CD4-positive, CD25-positive, alpha-beta regulatory T cell (primary cell): ENCODE data around the gene USH1G. TPM values are rescaled to one million over a fixed set of nuclear protein-coding genes. Genes with fewer than 3 reads are reported as not detected.

Experiments used
- ATAC-seq, 2 donors: fragments of 150-1000 bp; cut with Tn5 transposase; one replicate each; pipeline ENCODE4 v1.10.0; 2021; ENCODE audit warnings: low read depth in 2 of 2, moderate number of reproducible peaks in 2 of 2, moderate library complexity in 1 of 2
- DNase-seq, 3 donors: peaks; one replicate each; pipeline versions ENCODE4 v3.0.0 to v3.0.0-alpha.2; 2012 to 2022; ENCODE audit warnings: mixed read lengths in 1 of 3
- H3K27ac ChIP-seq: one replicate; pipeline ENCODE4 v1.7.0; 2013; ENCODE audit warnings: mild to moderate bottlenecking, low read length; ENCODE audit not compliant: insufficient read depth, poor library complexity, severe bottlenecking
- H3K27me3 ChIP-seq: one replicate; pipeline ENCODE4 v1.7.0; 2013; ENCODE audit warnings: low read length; ENCODE audit not compliant: control insufficient read depth, insufficient read depth
- H3K36me3 ChIP-seq: one replicate; pipeline ENCODE4 v1.7.0; 2013; ENCODE audit warnings: mild to moderate bottlenecking, low read length, moderate library complexity; ENCODE audit not compliant: control insufficient read depth, insufficient read depth
- H3K4me1 ChIP-seq: 2 replicates; pipeline ENCODE4 v1.7.0; 2013; ENCODE audit warnings: mild to moderate bottlenecking, low read length; ENCODE audit not compliant: insufficient read depth, control insufficient read depth, poor library complexity, severe bottlenecking
- H3K4me3 ChIP-seq: one replicate; pipeline ENCODE4 v1.7.0; 2013; ENCODE audit warnings: low read depth, mild to moderate bottlenecking, low read length, moderate library complexity
- H3K9me3 ChIP-seq, 2 experiments: 1 replicate in 1 of 2; 2 replicates in 1 of 2; pipeline ENCODE4 v1.7.0; 2013; ENCODE audit warnings: low read length in 2 of 2, mild to moderate bottlenecking in 1 of 2, moderate library complexity in 1 of 2; ENCODE audit not compliant: control insufficient read depth in 2 of 2
- H3K27ac Mint-ChIP-seq, 3 donors: one replicate each; pipeline ENCODE4 v1.8.0; 2020 to 2022; ENCODE audit warnings: mild to moderate bottlenecking in 3 of 3, mixed read lengths in 3 of 3, moderate library complexity in 2 of 3
- H3K27me3 Mint-ChIP-seq: one replicate; pipeline ENCODE4 v1.8.0; 2022; ENCODE audit warnings: mild to moderate bottlenecking, mixed read lengths
- H3K36me3 Mint-ChIP-seq: one replicate; pipeline ENCODE4 v1.8.0; 2020; ENCODE audit warnings: mixed read lengths
- H3K4me1 Mint-ChIP-seq, 4 donors: one replicate each; pipeline ENCODE4 v1.8.0; 2020 to 2022; ENCODE audit warnings: mixed read lengths in 4 of 4, mild to moderate bottlenecking in 1 of 4
- H3K4me3 Mint-ChIP-seq, 4 donors: one replicate each; pipeline ENCODE4 v1.8.0; 2020 to 2022; ENCODE audit warnings: mild to moderate bottlenecking in 4 of 4, mixed read lengths in 4 of 4, moderate library complexity in 3 of 4
- H3K9me3 Mint-ChIP-seq, 7 donors: one replicate each; pipeline ENCODE4 v1.8.0; 2020 to 2022; ENCODE audit warnings: mixed read lengths in 7 of 7, mild to moderate bottlenecking in 3 of 7, moderate library complexity in 2 of 7
- polyA plus RNA-seq, 4 donors: library from polyadenylated mRNA; unstranded; fragments of 300-500 nt; fragmentation: Illumina TruSeq; gene quantifications; one replicate each; pipeline ENCODE4 v1.2.3, GENCODE V29; 2021
- total RNA-seq: library from RNA; stranded (reverse); gene quantifications from one replicate; pipeline ENCODE4 v1.2.3, GENCODE V29; 2022

USH1G gene
- total and polyA plus RNA-seq, 5 donors from 2014 or later = not detected

DNA sequence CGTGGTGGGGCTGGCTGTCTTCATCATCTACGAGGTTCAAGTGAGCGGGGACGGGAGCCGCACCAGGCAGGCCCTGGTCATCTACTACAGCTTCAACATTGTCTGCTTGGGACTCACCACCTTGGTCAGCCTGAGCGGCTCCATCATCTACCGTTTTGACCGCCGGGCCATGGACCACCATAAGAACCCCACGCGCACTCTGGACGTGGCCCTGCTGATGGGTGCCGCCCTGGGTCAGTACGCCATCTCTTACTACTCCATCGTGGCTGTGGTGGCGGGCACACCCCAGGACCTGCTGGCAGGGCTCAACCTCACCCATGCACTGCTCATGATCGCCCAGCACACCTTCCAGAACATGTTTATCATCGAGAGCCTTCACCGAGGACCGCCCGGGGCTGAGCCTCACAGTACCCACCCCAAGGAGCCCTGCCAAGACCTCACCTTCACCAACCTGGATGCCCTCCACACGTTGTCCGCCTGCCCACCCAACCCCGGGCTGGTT lies 7.5 kb upstream of the USH1G start:
- H3K27ac Mint-ChIP-seq = peak overlapping the region in 1 of 3 donors; percentile 84
- no peaks in the 10 kb centered on the region for H3K9me3 ChIP-seq
- ATAC-seq (no peak), DNase-seq (no peak)
- no peaks in the 10 kb centered on the region for H3K36me3 ChIP-seq
- H3K36me3 Mint-ChIP-seq = no peaks in the 10 kb centered on the region
- H3K4me3 Mint-ChIP-seq = no peak overlapping the region
- no peak overlapping the region for H3K4me3 ChIP-seq
- peaks cover under 1% of the 10 kb centered on the region for H3K4me1 ChIP-seq
- H3K4me1 Mint-ChIP-seq = no peaks in the 10 kb centered on the region
- peaks cover 83% of the 10 kb centered on the region for H3K27me3 Mint-ChIP-seq
- no peak overlapping the region for H3K27ac ChIP-seq
- H3K9me3 Mint-ChIP-seq = no peaks in the 10 kb centered on the region
- H3K27me3 ChIP-seq = peaks cover 6% of the 10 kb centered on the region

DNA sequence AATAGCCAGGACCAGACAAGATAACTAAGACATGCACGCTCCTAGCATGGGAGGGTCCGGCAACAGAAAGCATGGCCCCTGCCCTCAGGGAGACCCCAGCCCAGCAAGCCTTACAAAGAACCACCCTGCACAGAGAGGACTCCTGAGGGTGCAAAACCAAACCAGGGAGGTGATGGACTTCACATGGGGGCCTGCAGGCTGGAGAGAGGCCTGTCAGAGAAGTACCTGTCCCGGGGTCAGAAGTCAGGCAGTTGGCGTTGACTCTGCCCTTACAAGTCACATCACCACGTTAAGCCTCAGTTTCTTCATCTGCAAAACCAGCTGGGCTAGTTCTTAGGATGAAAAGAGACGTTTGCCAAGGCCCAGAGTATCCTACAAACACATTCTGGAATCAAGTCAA lies 5.7 kb upstream of the USH1G start:
- Histone ChIP-seq H3K27ac (no peak overlapping the region), H3K4me1 (peaks cover 8% of the 10 kb centered on the region), H3K4me3 (no peak overlapping the region), H3K36me3 (no peaks in the 10 kb centered on the region), H3K9me3 (no peaks in the 10 kb centered on the region), H3K27me3 (peaks cover 9% of the 10 kb centered on the region)
- Mint-ChIP-seq H3K4me3 (peak overlapping the region in 1 of 4 donors; percentile 65), H3K27me3 (peaks cover 89% of the 10 kb centered on the region), H3K4me1 (peaks cover 0 to 10% (median 0%) of the 10 kb centered on the region in 4 donors), H3K36me3 (no peaks in the 10 kb centered on the region), H3K27ac (peak overlapping the region in 1 of 3 donors; percentile 16), H3K9me3 (no peaks in the 10 kb centered on the region)
- DNase-seq (no peak), ATAC-seq (no peak)

DNA sequence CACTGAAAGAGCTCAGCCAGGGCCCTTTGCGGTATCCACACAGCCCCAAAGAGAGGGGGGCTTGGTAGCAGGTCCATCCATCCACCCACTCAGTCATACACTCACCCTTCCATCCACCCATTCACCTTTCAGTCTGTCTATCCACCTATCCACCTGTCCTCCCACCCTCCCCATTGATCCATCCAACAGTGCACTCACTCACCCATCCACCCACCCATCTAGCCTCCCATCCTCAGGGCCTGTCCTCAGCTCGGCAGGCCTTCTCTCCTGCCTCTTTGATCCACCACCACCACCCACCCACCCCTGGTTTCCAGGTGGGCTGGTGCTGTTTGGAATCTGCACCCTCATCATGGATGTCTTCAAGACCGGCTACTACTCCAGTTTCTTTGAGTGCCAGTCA lies 2.2 kb upstream of the USH1G start:
- Histone ChIP-seq H3K27ac (no peak overlapping the region), H3K4me3 (no peak overlapping the region), H3K4me1 (peaks cover 19% of the 10 kb centered on the region), H3K9me3 (no peaks in the 10 kb centered on the region), H3K36me3 (no peaks in the 10 kb centered on the region), H3K27me3 (peaks cover 9% of the 10 kb centered on the region)
- ATAC-seq = no peak
- H3K36me3 Mint-ChIP-seq = no peaks in the 10 kb centered on the region
- peaks cover 84% of the 10 kb centered on the region for H3K27me3 Mint-ChIP-seq
- no peak for DNase-seq
- peak overlapping the region in 1 of 4 donors; percentile 68 for H3K4me3 Mint-ChIP-seq
- peaks cover 0 to 22% (median 0%) of the 10 kb centered on the region in 4 donors for H3K4me1 Mint-ChIP-seq
- H3K9me3 Mint-ChIP-seq = peaks cover 0 to 1% (median 0%) of the 10 kb centered on the region in 7 donors
- H3K27ac Mint-ChIP-seq = peak overlapping the region in 1 of 3 donors; percentile 20

DNA sequence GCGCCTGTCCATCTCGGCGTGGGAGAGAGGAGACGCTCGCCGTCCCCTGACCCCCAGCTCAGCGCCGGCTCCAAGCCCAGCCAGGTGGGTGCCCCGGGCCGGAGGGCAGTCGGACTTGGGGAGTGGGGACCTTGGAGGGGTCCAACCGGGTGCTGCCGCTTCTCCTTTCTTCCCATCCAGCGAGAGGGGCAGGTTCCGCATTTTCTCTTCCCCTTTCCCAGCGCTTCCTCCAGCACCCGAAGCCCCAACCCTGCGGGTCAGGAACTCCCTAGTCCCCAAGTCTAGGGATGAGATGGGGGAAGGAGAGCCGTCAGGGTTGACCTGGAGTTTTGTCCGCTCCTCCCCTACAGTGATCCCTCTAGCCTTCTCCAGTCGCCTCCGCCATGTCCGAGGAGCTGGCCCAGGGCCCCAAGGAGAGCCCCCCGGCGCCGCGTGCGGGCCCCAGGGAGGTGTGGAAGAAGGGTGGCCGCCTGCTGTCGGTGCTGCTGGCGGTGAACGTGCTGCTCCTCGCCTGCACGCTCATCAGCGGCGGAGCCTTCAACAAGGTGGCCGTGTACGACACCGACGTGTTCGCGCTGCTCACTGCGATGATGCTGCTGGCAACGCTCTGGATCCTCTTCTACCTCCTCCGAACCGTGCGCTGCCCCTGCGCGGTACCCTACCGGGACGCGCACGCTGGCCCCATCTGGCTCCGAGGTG lies 1.3 kb upstream of the USH1G start, which contains the start of gene OTOP2:
OTOP2 (plus strand) TSS at position 24 of the 699 bp plus-strand sequence; CDS start at position 384, 360 bp downstream.
- H3K9me3 Mint-ChIP-seq = peaks cover 0 to 1% (median 0%) of the 10 kb centered on the region in 7 donors
- no peaks in the 10 kb centered on the region for H3K36me3 Mint-ChIP-seq
- H3K9me3 ChIP-seq = no peaks in the 10 kb centered on the region
- peaks cover 19% of the 10 kb centered on the region for H3K4me1 ChIP-seq
- H3K27me3 Mint-ChIP-seq = peaks cover 79% of the 10 kb centered on the region
- no peak within 1 kb of the TSS for H3K27ac ChIP-seq
- peaks cover 0 to 22% (median 0%) of the 10 kb centered on the region in 4 donors for H3K4me1 Mint-ChIP-seq
- ATAC-seq (peak in 1 of 2 donors; percentile 25), DNase-seq (peak in 1 of 3 donors; percentile 5)
- no peak within 1 kb of the TSS for H3K4me3 ChIP-seq
- no peaks in the 10 kb centered on the region for H3K36me3 ChIP-seq
- H3K27me3 ChIP-seq = peaks cover 9% of the 10 kb centered on the region
- peak within 1 kb of the TSS in 2 of 4 donors; percentile 44 to 63 for H3K4me3 Mint-ChIP-seq
- H3K27ac Mint-ChIP-seq = peak within 1 kb of the TSS in 1 of 3 donors; percentile 38

DNA sequence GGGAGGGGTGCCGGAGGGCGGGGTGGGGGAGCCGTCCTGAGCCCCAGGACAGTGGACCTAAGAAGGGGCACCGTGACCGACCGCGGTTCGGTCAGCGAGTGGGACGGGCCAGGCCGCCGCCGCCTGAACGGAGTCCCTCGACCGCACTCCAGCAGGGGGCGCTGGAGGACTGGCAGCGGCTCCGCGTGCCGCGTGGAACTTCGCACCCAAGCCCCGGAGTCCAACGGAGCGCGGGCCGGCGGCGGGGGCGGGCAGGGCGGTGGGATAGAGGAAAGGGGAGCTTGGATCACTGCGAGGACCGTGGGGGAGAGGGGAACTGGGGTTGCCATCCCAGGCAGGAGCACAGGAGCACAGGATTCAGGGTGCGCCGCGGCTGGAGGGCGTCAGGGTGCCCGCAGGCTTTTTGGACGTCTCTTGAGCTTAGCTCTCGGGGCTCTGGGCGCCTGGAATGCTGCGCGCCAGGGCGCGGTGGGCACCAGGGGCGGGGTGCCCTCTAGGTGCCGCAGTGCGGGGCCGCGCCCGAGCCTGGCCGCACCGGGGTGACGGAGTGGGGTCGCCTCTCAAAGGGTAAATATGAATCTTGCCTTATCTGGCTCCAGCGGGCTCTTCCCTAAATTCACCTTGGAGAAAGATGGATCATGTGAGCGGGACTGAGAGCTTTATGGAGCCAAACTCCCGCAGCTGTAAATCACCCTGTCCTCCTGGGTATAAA lies 639 bp upstream of the USH1G start:
- Histone ChIP-seq H3K27ac (no peak overlapping the region), H3K9me3 (no peaks in the 10 kb centered on the region), H3K4me3 (no peak overlapping the region), H3K4me1 (peaks cover 19% of the 10 kb centered on the region), H3K27me3 (peaks cover 9% of the 10 kb centered on the region), H3K36me3 (no peaks in the 10 kb centered on the region)
- H3K4me3 Mint-ChIP-seq = peak overlapping the region in 1 of 4 donors; percentile 63
- no peak overlapping the region for H3K27ac Mint-ChIP-seq
- peaks cover 73% of the 10 kb centered on the region for H3K27me3 Mint-ChIP-seq
- ATAC-seq (peak; percentile 35 to 54), DNase-seq (peak; percentile 51 to 63 (median 58))
- H3K4me1 Mint-ChIP-seq = peaks cover 0 to 22% (median 0%) of the 10 kb centered on the region in 4 donors
- no peaks in the 10 kb centered on the region for H3K36me3 Mint-ChIP-seq
- H3K9me3 Mint-ChIP-seq = peaks cover 0 to 1% (median 0%) of the 10 kb centered on the region in 7 donors

DNA sequence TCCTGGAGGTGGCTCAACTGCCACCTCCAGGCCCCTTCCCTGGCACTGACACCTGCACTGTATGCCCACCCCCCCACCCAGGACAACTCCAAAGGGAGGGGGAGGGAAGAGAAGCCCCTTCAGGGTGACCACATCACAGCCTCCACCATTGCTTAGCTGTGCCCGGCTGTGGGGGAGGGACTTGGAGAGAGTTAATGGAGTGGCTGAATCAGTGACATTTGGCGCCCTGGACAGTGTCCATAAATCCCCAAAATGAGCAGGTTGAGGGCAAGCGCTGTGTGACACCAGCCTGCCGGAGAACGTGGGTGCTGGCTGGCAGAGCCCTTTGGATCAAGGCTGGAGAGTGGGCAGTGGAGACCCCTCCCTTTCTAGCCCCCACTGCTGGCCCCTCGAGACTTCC lies 883 bp downstream of the USH1G start:
- H3K4me3 Mint-ChIP-seq = peak overlapping the region in 2 of 4 donors; percentile 54 to 67
- no peak for DNase-seq
- peaks cover 0 to 1% (median 0%) of the 10 kb centered on the region in 7 donors for H3K9me3 Mint-ChIP-seq
- H3K36me3 ChIP-seq = no peaks in the 10 kb centered on the region
- H3K27me3 ChIP-seq = peaks cover 9% of the 10 kb centered on the region
- no peaks in the 10 kb centered on the region for H3K36me3 Mint-ChIP-seq
- H3K4me3 ChIP-seq = no peak overlapping the region
- H3K9me3 ChIP-seq = no peaks in the 10 kb centered on the region
- peaks cover 19% of the 10 kb centered on the region for H3K4me1 ChIP-seq
- H3K4me1 Mint-ChIP-seq = peaks cover 0 to 22% (median 0%) of the 10 kb centered on the region in 4 donors
- H3K27ac ChIP-seq = no peak overlapping the region
- peaks cover 64% of the 10 kb centered on the region for H3K27me3 Mint-ChIP-seq
- no peak overlapping the region for H3K27ac Mint-ChIP-seq
- ATAC-seq = no peak

DNA sequence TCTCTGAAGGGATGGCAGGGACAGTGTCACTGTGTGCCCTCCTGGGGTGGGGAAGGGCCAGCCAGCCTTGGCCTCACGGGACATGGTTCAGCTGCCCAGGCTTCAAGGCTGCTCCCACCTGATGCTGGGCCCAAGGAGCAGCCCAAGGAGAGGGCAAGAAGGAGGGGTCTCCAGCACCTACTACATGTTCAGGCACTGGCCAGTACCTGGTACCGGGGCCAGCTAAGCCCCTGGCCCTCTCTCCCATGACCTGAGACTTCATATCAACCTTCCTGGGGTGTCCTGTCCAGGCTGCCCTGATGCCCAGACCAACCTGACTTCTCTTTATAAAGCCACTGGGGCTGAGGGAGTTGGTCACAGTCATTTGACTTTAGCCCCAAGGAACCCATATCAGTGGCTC lies 1.3 kb downstream of the USH1G start:
- Histone ChIP-seq H3K4me1 (peaks cover 19% of the 10 kb centered on the region), H3K27me3 (peaks cover 6% of the 10 kb centered on the region), H3K4me3 (no peak overlapping the region), H3K27ac (no peak overlapping the region), H3K9me3 (no peaks in the 10 kb centered on the region), H3K36me3 (no peaks in the 10 kb centered on the region)
- H3K27me3 Mint-ChIP-seq = peaks cover 62% of the 10 kb centered on the region
- peaks cover 0 to 22% (median 0%) of the 10 kb centered on the region in 4 donors for H3K4me1 Mint-ChIP-seq
- no peak overlapping the region for H3K27ac Mint-ChIP-seq
- no peak for ATAC-seq
- H3K4me3 Mint-ChIP-seq = no peak overlapping the region
- no peaks in the 10 kb centered on the region for H3K36me3 Mint-ChIP-seq
- peaks cover 0 to 1% (median 0%) of the 10 kb centered on the region in 7 donors for H3K9me3 Mint-ChIP-seq
- DNase-seq = no peak
